ENCODE measurements around the gene CTNNA3.

The CTNNA3 gene

DNA sequence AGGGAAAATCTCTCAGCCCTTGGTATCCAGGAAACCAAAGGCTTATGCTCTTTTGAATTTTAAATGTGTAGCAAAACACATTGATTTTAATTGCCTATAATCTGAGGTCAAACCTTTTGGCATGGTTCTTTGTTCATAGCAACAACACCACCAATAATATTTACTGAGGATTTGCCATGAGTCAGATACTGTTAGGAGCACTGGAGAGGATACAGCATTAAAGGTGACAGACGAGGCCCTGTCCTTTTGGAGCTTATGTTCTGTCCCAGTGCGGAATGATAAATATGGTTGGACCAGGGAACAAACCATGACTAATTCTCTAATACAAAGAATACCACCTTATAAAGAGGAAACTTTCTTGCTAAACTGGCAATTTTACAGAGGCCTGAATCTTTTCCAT, 176.6 kb downstream of the CTNNA3 start:
- no peak overlapping the region for H3K4me3 ChIP-seq (ENCODE audit: low read depth in 1 of 2, low read length in 1 of 2)

DNA sequence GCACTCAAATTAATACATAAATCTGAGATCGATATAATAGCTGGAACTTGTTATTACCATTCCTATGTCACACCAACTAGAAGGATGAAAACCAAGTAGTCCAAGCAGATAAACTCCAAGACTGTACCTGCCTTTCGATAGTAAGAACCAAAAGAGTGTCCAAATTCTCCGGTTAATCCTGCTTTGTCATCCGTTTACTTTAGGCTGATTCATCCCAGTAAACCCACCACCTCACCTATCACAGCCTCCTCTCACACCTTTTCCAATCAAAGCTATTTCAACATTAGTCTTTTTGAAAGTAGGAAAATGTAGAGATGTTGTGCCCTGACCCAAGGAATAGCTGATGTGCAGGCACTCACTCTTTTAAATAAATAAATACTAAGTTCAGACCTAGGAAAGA, 177.2 kb downstream of the CTNNA3 start:
- Histone ChIP-seq H3K36me3 (no peaks in the 10 kb centered on the region), H3K27ac (no peak overlapping the region), H3K4me3 (ENCODE audit: low read depth in 1 of 2, low read length in 1 of 2) (no peak overlapping the region), H3K4me1 (ENCODE audit: control insufficient read depth in 1 of 2, insufficient read depth in 1 of 2, low read depth in 1 of 2, low read length in 1 of 2) (no peaks in the 10 kb centered on the region), H3K9me3 (no peaks in the 10 kb centered on the region), H3K27me3 (no peaks in the 10 kb centered on the region)
- TF ChIP-seq, protein P1, sequence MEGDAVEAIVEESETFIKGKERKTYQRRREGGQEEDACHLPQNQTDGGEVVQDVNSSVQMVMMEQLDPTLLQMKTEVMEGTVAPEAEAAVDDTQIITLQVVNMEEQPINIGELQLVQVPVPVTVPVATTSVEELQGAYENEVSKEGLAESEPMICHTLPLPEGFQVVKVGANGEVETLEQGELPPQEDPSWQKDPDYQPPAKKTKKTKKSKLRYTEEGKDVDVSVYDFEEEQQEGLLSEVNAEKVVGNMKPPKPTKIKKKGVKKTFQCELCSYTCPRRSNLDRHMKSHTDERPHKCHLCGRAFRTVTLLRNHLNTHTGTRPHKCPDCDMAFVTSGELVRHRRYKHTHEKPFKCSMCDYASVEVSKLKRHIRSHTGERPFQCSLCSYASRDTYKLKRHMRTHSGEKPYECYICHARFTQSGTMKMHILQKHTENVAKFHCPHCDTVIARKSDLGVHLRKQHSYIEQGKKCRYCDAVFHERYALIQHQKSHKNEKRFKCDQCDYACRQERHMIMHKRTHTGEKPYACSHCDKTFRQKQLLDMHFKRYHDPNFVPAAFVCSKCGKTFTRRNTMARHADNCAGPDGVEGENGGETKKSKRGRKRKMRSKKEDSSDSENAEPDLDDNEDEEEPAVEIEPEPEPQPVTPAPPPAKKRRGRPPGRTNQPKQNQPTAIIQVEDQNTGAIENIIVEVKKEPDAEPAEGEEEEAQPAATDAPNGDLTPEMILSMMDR (IDR thresholded peaks at IDR 0.05): no peak

More for the DNA sequence above, 176.6 kb downstream of the CTNNA3 start:
- no peaks in the 10 kb centered on the region for H3K27me3 ChIP-seq
- H3K9me3 ChIP-seq: no peaks in the 10 kb centered on the region
- TF ChIP-seq, protein P1 (IDR thresholded peaks at IDR 0.05): no peak
- no peak overlapping the region for H3K27ac ChIP-seq
- no peaks in the 10 kb centered on the region for H3K4me1 ChIP-seq (ENCODE audit: control insufficient read depth in 1 of 2, insufficient read depth in 1 of 2, low read depth in 1 of 2, low read length in 1 of 2)
- H3K36me3 ChIP-seq: no peaks in the 10 kb centered on the region

DNA sequence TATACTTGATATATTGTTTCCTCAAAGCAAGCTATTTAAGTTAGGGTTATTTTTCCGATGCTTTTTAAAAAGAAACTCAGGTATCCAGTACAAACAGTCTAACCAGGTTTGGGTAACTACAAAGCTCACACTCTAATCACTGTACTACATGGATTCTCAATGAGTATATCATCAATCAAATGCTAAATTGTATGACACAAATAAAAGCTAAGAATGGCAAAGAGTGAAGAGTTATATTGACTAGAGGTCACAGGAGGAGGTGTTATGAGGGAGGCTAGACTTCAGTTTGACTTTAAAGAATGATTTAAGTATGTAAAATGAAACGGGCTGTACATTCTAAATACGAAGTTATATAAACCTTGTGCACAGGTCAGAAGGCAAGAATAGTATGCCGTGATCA, 178.0 kb downstream of the CTNNA3 start:
- Histone ChIP-seq H3K4me1 (ENCODE audit: control insufficient read depth in 1 of 2, insufficient read depth in 1 of 2, low read depth in 1 of 2, low read length in 1 of 2) (no peaks in the 10 kb centered on the region), H3K4me3 (ENCODE audit: low read depth in 1 of 2, low read length in 1 of 2) (no peak overlapping the region), H3K36me3 (no peaks in the 10 kb centered on the region), H3K27me3 (no peaks in the 10 kb centered on the region), H3K9me3 (no peaks in the 10 kb centered on the region), H3K27ac (no peak overlapping the region)
- TF ChIP-seq, protein P1 (IDR thresholded peaks at IDR 0.05): no peak

DNA sequence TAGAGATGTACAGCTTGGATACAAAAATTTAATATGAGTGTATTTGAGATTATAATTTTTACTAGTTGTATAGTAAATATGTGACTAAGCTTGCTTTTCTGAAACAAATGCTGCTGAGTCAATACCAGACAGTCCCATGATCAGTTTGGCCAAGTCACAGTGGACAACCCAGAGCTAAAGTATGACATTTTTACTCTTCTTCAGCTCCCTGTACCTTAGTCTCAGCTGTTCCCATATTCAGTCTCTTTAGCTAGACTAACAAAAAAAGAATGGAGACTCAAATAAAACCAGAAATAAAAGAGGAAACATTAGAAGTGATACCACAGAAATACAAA, 189.3 kb downstream of the CTNNA3 start:
- Histone ChIP-seq H3K36me3 (no peaks in the 10 kb centered on the region), H3K27ac (no peak overlapping the region), H3K27me3 (no peaks in the 10 kb centered on the region), H3K9me3 (no peaks in the 10 kb centered on the region), H3K4me1 (ENCODE audit: control insufficient read depth in 1 of 2, insufficient read depth in 1 of 2, low read depth in 1 of 2, low read length in 1 of 2) (no peaks in the 10 kb centered on the region), H3K4me3 (ENCODE audit: low read depth in 1 of 2, low read length in 1 of 2) (no peak overlapping the region)
- TF ChIP-seq, protein P1 (IDR thresholded peaks at IDR 0.05): no peak

DNA sequence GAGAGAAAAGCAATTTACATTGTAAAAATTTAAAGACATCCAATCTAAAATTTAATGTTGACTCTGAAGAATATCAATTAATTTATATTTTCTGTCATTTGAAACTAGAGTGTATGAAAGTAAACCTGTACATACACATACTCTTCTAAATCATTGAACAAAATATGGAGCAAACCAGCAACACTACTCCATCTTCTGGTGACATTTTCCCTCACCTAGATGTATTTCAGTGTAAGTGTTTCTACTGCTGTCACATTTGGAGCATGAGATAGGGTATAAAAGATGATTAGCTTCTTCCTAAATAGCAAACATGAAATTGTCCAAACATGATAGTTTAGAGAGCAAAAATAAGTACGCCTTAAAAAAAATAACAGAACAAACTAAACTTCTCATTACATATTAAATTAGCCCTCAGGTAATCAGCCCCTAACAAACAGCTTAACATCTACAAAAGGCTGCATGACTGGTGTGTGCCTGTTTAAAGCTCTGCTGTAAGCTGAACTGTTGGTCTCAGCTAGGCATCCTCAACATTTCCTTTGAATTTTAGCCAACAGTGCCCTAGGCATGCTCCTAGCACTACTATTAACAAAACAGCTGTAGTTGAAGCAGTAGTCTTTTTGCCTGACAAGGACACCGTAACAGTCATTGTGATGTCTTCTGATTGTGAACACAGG, 189.8 kb downstream of the CTNNA3 start:
- Histone ChIP-seq H3K4me3 (ENCODE audit: low read depth in 1 of 2, low read length in 1 of 2) (no peak overlapping the region), H3K4me1 (ENCODE audit: control insufficient read depth in 1 of 2, insufficient read depth in 1 of 2, low read depth in 1 of 2, low read length in 1 of 2) (no peaks in the 10 kb centered on the region), H3K9me3 (no peaks in the 10 kb centered on the region), H3K27ac (no peak overlapping the region), H3K36me3 (no peaks in the 10 kb centered on the region), H3K27me3 (no peaks in the 10 kb centered on the region)
- TF ChIP-seq, protein P1 (IDR thresholded peaks at IDR 0.05): no peak
